ENCODE measurements around the gene ATP6V1B1.

Gene ATP6V1B1

DNA sequence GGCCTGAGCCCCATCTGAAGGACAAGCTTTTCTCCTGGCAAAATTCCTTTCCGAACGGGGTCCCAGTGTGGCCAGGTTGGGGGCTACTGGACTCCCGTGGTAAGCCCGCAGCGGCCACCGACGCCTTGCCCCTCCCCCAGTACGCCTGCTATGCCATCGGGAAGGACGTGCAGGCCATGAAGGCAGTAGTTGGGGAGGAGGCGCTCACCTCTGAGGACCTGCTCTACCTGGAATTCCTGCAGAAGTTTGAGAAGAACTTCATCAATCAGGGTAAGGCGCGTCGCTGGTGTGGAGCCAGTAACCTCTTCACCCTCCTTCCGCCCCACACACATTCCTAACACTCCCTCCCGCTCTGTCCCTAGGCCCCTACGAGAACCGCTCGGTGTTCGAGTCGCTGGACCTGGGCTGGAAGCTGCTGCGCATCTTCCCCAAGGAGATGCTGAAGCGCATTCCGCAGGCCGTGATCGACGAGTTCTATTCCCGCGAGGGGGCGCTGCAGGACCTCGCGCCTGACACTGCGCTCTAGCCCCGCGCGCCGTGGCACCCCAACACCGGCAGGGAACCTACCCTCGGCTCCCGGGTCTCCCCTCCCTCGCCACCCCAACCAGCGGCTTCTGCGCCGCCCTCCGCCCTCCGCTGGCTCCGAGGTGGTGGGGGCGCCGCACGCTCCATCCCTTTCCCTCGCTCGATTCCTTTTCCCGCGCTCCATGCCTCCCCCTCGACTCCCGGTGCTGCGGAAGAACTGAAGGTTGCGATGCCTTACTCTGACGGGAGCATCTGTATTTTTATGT is 29.1 kb downstream of the ATP6V1B1 start:
- H3K27me3 ChIP-seq (ENCODE audit: insufficient read depth, low read length, poor library complexity, severe bottlenecking): no peaks in the 10 kb centered on the region
- no peaks in the 10 kb centered on the region for H3K9me2 ChIP-seq (replicated peaks; ENCODE audit: low read depth, low read length)
- no peaks in the 10 kb centered on the region for H4K20me1 ChIP-seq (ENCODE audit: insufficient read depth, low read length, poor library complexity, severe bottlenecking)
- no peak for TF ChIP-seq EZH2phosphoT487 (IDR thresholded peaks at IDR 0.05; ENCODE audit: borderline replicate concordance)
- TF ChIP-seq, protein P1, sequence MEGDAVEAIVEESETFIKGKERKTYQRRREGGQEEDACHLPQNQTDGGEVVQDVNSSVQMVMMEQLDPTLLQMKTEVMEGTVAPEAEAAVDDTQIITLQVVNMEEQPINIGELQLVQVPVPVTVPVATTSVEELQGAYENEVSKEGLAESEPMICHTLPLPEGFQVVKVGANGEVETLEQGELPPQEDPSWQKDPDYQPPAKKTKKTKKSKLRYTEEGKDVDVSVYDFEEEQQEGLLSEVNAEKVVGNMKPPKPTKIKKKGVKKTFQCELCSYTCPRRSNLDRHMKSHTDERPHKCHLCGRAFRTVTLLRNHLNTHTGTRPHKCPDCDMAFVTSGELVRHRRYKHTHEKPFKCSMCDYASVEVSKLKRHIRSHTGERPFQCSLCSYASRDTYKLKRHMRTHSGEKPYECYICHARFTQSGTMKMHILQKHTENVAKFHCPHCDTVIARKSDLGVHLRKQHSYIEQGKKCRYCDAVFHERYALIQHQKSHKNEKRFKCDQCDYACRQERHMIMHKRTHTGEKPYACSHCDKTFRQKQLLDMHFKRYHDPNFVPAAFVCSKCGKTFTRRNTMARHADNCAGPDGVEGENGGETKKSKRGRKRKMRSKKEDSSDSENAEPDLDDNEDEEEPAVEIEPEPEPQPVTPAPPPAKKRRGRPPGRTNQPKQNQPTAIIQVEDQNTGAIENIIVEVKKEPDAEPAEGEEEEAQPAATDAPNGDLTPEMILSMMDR (conservative IDR thresholded peaks at IDR 0.05; ENCODE audit: low read length): no peak
- H3K4me3 ChIP-seq (ENCODE audit: low read length, poor library complexity, severe bottlenecking): no peak overlapping the region
- H3K9ac ChIP-seq (ENCODE audit: low read depth, low read length, poor library complexity, severe bottlenecking): no peak overlapping the region
- H3K79me2 ChIP-seq (ENCODE audit: insufficient read depth, low read length): no peaks in the 10 kb centered on the region
- H3F3A ChIP-seq (ENCODE audit: low read depth): no peaks in the 10 kb centered on the region
- H2AFZ ChIP-seq (ENCODE audit: low read length): no peak overlapping the region
- H3K4me2 ChIP-seq (ENCODE audit: low read depth, low read length, poor library complexity, severe bottlenecking): no peak overlapping the region
- no peaks in the 10 kb centered on the region for H3K9me3 ChIP-seq (ENCODE audit: insufficient read depth, low read depth, low read length)
- H3K36me3 ChIP-seq (ENCODE audit: insufficient read depth, low read length): no peaks in the 10 kb centered on the region
- no peaks in the 10 kb centered on the region for H3K4me1 ChIP-seq (ENCODE audit: insufficient read depth, low read length, poor library complexity, severe bottlenecking)

DNA sequence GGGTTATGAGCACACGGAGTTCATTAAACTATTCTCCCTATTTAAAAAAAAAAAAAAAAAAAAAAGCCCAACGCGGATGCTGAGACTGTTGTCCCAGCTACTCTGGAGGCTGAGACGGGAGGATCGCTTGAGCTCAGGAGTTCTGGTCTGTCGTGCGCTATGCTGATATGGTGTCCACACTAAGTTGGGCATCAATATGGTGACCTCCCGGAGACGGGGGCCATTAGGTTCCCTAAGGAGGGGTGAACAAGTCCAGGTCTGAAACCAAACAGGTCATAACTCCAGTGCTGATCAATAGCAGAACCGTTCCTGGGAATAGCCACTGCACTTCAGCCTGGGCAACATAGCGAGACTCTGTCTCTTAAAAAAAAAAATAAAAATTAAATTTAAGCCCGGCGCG is 29.8 kb downstream of the ATP6V1B1 start:
- Histone ChIP-seq H3F3A (ENCODE audit: low read depth) (no peaks in the 10 kb centered on the region), H3K79me2 (ENCODE audit: insufficient read depth, low read length) (no peaks in the 10 kb centered on the region), H3K9me3 (ENCODE audit: insufficient read depth, low read depth, low read length) (no peaks in the 10 kb centered on the region), H3K36me3 (ENCODE audit: insufficient read depth, low read length) (no peaks in the 10 kb centered on the region), H3K4me1 (ENCODE audit: insufficient read depth, low read length, poor library complexity, severe bottlenecking) (no peaks in the 10 kb centered on the region), H3K4me2 (ENCODE audit: low read depth, low read length, poor library complexity, severe bottlenecking) (no peak overlapping the region), H3K27me3 (ENCODE audit: insufficient read depth, low read length, poor library complexity, severe bottlenecking) (no peaks in the 10 kb centered on the region), H3K9ac (ENCODE audit: low read depth, low read length, poor library complexity, severe bottlenecking) (no peak overlapping the region), H3K9me2 (replicated peaks; ENCODE audit: low read depth, low read length) (no peaks in the 10 kb centered on the region), H4K20me1 (ENCODE audit: insufficient read depth, low read length, poor library complexity, severe bottlenecking) (no peaks in the 10 kb centered on the region), H3K4me3 (ENCODE audit: low read length, poor library complexity, severe bottlenecking) (no peak overlapping the region), H2AFZ (ENCODE audit: low read length) (no peak overlapping the region)
- TF ChIP-seq EZH2phosphoT487 (IDR thresholded peaks at IDR 0.05; ENCODE audit: borderline replicate concordance): no peak
- TF ChIP-seq, protein P1 (conservative IDR thresholded peaks at IDR 0.05; ENCODE audit: low read length): no peak

DNA sequence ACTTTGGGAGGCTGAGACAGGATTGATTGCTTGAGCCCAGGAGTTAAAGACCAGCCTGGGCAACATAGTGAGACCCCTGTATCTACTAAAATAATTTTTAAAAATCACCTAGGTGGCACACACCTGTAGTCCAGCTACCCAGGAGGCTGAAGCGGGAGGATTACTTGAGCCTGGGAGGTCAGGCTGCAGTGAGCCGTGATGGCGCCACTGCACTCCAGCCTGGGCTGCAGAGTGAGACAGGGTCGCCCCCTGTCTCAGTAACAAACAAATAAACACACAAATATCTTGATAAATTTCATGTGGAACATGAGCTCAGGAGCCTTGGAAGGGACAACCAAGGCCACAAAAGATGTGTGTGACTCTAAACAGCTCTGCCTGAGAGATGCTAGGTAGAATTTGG is 31.0 kb downstream of the ATP6V1B1 start:
- Histone ChIP-seq H4K20me1 (ENCODE audit: insufficient read depth, low read length, poor library complexity, severe bottlenecking) (no peaks in the 10 kb centered on the region), H3K27me3 (ENCODE audit: insufficient read depth, low read length, poor library complexity, severe bottlenecking) (no peaks in the 10 kb centered on the region), H3K79me2 (ENCODE audit: insufficient read depth, low read length) (no peaks in the 10 kb centered on the region), H3K4me2 (ENCODE audit: low read depth, low read length, poor library complexity, severe bottlenecking) (no peak overlapping the region), H3K4me3 (ENCODE audit: low read length, poor library complexity, severe bottlenecking) (no peak overlapping the region), H3K9me3 (ENCODE audit: insufficient read depth, low read depth, low read length) (no peaks in the 10 kb centered on the region), H3K4me1 (ENCODE audit: insufficient read depth, low read length, poor library complexity, severe bottlenecking) (no peaks in the 10 kb centered on the region), H2AFZ (ENCODE audit: low read length) (no peak overlapping the region), H3K9ac (ENCODE audit: low read depth, low read length, poor library complexity, severe bottlenecking) (no peak overlapping the region), H3F3A (ENCODE audit: low read depth) (no peaks in the 10 kb centered on the region), H3K36me3 (ENCODE audit: insufficient read depth, low read length) (no peaks in the 10 kb centered on the region), H3K9me2 (replicated peaks; ENCODE audit: low read depth, low read length) (no peaks in the 10 kb centered on the region)
- no peak for TF ChIP-seq EZH2phosphoT487 (IDR thresholded peaks at IDR 0.05; ENCODE audit: borderline replicate concordance)
- TF ChIP-seq, protein P1 (conservative IDR thresholded peaks at IDR 0.05; ENCODE audit: low read length): peak; percentile 14; the same call in 1 of the 2 replicates

Measured in Loucy (cell line).